HG02970 (cell line): ENCODE measurements around the gene TMPRSS3.

ENCODE experiments used
- ATAC-seq: cut with Tn5 transposase; IDR thresholded peaks from one replicate; pipeline ENCODE4 v1.9.1; 2021; ENCODE audit warnings: mild to moderate bottlenecking, moderate library complexity, moderate number of reproducible peaks; ENCODE audit not compliant: unreplicated experiment, low FRiP score

TMPRSS3 gene

GRCh38 chr21:42391297-42391696, 4.6 kb downstream of the TMPRSS3 start:
- ATAC-seq, result no peak

DNA sequence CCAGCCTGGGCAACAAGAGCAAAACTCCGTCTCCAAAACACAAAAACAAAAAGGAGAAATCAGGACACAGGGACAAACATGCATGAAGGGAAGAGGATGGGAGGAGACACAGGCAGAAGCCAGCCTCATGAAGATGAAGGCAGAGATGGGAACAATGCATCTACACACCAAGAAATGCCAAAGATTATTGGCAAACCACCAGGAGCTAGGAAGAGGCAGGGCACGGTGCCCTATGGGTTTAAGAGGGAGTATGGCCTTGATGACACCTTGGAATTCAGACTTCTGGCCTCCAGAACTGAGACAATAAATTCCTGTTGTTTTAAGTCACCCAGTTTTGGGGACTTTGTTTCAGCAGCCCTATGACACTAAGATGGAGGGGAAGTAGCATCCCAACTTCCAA, 5.2 kb downstream of the TMPRSS3 start:
- no peak for ATAC-seq

DNA sequence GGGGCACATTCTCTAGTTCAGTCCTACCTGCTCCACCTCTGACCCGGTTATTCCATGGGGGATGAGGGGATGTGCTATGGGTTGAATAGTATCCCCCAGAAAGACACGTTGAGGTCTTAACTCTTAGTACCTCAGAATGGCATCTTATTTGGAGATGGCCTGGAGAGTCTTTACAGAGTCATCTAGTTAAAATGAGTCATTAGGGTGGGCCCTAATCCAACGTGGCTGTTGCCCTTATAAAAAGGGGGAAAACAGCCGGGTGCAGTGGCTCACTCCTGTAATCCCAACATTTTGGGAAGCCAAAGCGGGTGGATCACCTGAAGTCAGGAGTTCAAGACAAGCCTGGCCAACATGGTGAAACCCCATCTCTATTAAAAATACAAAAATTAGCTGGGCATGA, 5.7 kb downstream of the TMPRSS3 start:
- no peak for ATAC-seq

GRCh38 chr21:42389449-42389835, 6.4 kb downstream of the TMPRSS3 start:
- no peak for ATAC-seq

GRCh38 chr21:42388740-42389448, 7.0 kb downstream of the TMPRSS3 start:
- ATAC-seq, result no peak

DNA sequence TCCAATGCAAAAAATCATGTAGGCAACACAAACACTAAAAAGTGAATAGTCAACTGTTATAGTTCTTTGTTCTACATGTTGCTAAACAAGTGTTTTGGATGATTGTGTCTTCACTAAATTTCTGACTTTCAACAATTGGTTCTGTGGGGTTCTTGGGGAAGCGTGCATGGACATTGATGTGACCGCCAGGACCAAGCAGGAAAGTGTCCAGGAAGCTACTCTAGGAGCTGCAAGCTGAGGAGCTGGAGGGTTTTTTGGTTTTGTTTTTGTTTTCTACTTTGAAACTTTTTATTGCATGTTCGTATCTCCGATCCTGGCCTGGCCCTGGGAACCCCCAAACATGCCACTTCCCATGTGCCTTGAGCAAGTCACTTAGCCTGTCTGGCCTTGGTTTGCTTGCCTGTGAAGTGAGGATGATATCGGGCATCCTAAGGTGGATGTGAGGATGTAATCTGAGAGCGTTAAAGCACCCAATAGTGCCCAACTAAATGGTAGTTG, 8.0 kb downstream of the TMPRSS3 start:
- ATAC-seq, result no peak

DNA sequence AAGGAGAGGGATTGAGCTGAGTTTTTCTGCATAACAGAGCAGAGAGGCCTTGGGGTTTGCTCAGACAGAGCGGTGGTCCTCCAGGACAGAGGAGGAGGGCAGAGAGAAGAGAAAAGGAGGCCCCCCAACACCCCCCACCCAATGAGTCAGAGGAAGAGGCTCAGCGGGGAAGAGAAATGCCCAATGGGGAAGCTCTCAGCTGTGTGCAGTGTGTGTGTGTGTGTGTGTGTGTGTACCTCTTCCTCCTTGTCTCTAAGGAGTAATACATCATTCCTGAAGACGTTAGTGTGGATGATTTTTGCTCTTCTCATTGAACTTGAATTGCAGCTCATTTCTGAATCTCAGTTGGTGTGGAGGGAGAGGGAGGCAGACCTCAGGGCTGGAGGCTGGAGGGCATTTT, 8.7 kb downstream of the TMPRSS3 start:
- ATAC-seq, result no peak

DNA sequence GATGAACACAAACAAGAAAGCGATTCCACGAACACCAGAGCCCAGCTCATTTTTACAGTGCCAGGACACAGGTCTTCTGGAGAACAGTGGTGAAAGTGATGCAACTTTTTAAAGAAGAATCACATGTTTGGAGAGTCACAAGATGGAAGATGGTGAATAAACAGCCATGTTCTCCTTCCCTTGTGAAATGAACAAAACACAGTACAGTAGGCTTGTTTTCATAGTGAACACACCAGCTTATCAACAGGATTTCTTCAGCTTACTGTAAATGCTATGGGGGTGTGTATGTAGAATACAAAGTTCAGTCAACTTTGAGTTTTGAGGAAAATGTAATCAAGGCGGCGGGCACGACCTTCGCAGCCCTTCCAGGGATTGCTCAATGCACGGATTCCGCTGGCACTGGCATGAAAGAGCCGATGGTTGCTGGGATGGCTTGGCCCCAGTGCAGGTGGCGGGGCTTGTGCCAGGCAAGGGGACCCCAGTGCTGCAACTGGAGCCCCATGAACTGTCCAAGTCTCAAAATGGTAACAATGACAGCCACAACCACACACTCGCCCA, 9.7 kb downstream of the TMPRSS3 start:
- ATAC-seq, result no peak

GRCh38 chr21:42385619-42386018, 10.2 kb downstream of the TMPRSS3 start:
- ATAC-seq, result no peak

- ATAC-seq, result no peak
Observed at GRCh38 chr21:42384989-42385388, 10.9 kb downstream of the TMPRSS3 start.

DNA sequence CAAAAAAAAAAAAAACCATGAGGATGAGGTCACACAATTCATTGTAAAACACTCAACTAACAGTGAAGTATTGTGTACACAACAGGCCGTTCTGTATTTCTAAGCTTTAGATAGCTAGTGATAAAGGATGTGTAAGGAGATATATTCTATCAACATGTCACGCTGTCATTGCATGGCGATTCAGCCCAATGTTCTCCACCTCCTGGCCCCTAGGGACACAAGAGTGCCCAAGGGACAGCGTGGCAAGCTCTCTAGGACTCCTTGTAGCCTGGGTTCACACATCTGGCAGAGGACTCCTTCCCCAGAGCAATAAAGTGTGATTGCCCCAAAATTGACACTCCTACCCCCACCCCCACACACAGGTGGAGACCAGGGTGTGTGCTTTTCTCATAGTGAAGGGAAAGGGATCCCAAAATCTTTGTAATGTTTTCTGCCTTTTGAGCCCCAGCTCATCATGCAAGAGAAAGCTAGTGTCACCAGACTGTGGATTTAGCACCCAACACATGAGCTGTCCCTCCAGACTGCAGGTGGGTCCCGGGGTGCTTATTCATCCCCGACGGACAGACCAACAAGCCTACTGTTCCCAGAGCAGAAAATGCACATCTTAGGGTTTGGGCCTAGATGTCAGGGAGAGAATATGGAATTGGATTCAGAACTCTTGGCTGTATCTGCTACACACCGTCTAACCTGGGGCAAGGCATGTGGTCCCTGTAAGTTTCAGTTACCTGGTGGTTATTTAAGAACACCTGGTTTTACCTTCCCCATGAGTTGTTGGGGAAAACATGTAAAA, 11.5 kb downstream of the TMPRSS3 start:
- ATAC-seq, result no peak

DNA sequence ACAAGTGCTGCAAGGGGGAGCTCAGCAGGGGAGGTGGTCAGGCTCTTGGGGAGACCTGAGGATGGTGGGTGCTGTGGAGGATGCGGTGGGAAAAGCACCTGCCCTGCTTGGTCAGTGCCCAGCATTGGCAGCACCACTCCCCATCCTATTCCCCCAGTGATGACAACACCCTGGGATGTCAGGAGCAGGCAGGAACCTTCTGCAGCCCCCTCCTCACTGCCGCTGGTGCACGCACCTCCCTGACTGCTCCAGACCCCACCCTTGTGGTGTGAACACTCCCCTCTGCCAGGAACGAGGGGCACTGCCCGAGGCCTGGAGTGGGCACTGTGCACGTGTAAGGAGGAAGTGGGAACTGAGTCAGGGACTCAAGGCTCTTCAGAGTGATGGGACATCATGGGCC, 12.5 kb downstream of the TMPRSS3 start:
- ATAC-seq, result no peak

DNA sequence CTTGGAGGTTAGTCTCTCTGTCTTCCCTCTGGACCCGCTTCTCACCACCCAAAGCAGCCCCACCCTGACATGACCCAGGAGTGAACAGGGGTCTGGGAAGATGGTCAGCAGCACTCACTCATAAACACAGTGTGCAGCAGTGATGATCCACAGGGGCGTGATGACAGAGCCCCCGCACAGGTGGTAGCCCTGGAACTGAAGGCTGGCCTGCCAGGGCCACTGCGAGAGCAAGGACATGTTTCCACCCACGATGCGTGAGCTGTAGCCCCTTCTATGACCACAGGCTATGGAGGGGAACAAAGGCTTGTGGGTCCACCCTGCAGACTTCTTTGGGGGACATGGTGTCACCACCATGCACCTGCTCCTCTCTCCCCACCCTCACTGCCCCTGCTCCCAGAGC, 12.9 kb downstream of the TMPRSS3 start:
- ATAC-seq, result no peak

DNA sequence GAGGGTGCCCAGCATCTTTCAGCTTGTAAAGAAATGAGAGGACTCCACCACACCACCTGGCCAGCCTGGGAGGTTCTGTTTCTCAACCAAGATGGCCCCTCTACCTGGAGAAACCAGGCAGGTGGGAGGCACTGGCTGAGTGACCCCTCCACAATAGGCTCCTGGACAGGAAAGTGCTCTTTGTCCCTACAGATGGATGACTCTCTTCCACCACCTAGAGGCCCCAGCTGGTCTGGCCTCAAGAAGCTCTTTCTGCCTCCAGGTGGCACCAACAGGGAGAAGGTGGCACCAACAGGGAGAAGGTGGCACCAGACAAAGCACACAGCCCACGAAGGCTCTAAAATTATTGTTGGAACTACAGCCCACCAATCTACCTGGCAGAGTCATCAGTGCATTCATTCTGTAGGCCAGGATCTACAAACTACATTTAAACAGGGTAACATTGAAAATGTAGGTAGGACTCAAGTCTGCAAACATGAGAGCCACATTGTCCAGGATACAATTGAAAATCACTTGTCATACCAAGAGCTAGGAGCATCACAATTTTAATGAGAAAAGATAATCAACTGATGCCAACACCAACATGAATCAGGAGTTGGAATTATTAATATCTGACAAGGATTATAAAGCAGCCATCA, 14.4 kb downstream of the TMPRSS3 start:
- ATAC-seq, result no peak

DNA sequence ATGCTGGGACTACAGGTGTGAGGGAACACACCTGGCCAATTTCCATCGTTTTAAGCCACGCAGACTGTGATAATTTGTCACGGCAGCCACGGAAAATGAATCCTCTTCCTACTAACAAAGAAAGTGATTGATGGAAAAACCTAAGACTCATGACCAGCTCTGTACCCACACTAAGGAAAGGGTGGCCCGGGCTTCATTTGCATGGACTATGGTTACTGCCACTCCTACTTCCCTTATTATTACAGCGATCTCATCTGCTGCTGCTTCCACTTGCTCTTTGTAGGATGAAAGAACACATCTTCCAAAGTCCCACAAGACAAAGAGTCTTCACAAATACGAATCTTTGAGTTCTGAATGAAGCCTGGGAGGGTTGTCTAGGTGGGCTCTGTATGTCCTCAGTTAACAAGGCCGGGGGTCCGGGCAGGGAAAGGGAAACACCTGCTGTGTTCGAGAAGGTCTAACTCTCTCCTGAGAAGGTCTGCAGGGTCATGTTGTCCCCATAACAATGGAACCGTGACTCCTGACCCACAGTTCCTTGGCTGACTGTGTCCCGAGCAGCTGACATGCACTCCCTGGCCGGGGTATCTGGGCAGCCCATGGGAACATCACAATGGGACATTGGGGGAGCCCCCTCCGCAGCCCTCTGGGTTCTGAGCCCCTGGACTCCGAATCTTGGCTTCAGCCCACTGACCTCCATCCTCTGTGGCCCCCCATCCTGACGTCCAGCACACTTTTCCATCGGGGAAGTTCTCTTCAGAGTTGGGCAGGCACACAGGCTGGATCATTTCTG, 16.2 kb downstream of the TMPRSS3 start:
- ATAC-seq, result no peak

DNA sequence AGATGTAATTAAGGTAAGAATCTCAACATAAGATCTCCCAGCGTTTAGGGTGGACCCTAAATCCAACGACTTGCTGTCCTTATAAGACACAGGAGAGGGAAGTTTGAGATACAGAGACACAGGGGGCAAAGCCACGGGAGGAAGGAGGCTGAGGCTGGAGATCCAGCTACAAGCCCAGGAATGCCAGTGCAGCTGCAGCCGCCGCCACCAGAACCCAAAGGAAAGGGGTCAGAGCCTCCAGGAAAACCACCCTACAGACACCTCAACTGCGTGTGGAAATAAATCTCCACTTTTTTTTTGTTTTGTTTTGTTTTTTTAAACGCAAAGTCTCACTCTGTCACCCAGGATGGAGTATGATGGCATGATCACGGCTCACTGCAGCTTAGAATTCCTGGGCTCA, 17.4 kb downstream of the TMPRSS3 start:
- no peak for ATAC-seq

DNA sequence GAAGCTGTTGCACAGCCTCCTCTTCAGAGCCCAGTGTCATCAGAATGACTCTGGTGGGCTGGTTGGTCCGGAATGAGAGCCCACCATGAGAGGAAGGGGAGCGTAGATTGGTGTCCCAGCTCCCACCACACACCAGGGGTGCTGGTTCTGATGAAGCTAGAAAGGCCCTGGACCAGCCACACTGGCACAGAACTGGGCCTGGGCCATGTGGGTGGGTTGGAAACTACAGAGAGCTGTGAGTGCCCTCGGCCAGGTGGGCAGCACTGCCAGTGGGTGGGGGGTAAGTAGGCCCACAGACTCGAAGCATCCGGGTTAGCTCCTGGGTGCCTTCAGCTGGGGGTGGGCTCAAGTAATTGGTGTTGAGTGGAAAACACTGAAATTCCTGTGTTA, 17.9 kb downstream of the TMPRSS3 start:
- no peak for ATAC-seq

DNA sequence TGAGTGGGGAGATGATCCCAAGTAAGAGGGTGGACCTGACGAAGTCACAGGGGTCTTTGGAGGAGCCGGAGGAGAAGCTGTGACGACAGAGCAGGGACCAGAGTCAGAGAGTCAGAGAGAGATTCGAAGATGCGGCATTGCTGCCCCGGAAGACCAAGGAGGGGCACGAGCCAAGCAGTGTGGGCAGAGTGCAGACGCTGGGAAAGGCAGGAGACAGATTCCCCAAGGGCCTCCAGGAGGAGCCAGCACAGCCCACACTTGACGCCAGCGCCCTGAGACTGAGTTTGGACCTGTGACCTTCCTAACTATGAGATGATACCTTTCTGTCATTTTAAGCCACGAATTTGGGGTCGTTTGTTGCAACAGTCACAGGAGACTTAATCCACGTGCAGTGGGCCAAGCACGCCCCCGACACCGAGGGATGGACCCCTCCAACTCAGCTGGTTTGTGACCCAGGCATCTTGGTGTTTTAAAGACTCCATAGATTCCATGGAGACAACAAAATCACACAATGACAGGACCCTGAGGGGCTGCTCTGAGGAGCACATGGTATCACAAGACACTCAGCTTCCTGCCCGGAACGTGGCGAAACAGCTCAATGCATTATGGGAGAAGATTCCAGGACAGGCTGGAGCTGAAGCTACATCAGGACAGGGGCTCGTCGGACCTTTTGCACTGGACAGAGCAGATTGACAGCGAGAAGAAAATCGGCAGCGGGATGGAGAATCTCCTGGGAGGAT, 18.5 kb downstream of the TMPRSS3 start:
- no peak for ATAC-seq

DNA sequence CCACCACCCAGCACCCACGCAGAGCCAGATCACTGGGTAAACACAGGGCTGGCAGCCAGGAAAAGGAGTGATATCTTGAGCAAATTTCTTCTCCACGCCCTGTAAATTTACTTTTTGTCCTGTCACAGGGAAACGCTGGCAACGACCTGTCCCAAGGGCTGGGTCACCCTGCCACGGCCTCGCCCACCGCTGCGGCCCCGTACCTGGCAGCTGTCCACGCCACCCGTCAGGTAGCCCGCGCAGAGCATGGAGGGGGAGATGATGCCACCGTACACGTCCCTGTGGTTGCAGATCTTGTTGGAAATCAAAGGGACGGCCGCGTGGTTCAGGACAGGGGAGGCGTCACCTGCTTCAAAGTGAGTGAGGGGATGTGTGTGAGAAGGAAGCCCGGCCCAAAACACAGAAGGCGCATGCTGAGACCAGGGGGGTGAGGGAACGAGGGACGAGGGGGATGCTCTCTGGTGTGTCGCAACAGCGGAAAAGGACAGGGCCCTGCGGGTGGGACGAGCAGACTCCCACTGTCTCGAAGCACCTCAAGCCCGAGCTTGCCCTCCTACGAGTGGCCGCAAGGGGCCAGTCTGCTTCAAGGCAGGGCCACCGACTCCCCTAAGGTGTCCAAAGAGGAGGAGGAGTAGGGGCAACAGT, 19.4 kb downstream of the TMPRSS3 start:
- no peak for ATAC-seq
